ENCODE measurements around the gene GP5. TPM values are rescaled to one million over a fixed set of nuclear protein-coding genes. Genes with fewer than 3 reads are reported as not detected.

Gene GP5
- total and polyA plus RNA-seq, 9 of the 15 experiments (the other 6 are each of a cell fraction or from before 2014, with no cell fraction given): 0.03 to 0.04 (median 0.04) TPM; not detected in 6

- no peak for TF ChIP-seq ZNF197 (CRISPR knock-in tag; IDR thresholded peaks at IDR 0.05; ENCODE audit: low read depth)
- no peak for TF ChIP-seq KLF1 (tag; IDR thresholded peaks at IDR 0.05)
- no peak for TF ChIP-seq ZBTB17 (CRISPR knock-in tag; IDR thresholded peaks at IDR 0.05)
Observed at GRCh38 chr3:194387276-194387675, 11.8 kb downstream of the GP5 start (continued).

- Histone ChIP-seq H3K9me1 (ENCODE audit: control insufficient read depth, insufficient read depth, low read length) (no peaks in the 10 kb centered on the region), H3K36me3 (ENCODE audit: control insufficient read depth, insufficient read depth, low read length) (no peaks in the 10 kb centered on the region), H3K4me2 (ENCODE audit: insufficient read depth, low read length) (no peak overlapping the region), H3K27ac (ENCODE audit: extremely low read depth, low read depth, low read length) (no peak overlapping the region), H2AFZ (ENCODE audit: low read depth, low read length) (peak overlapping the region; percentile 59; the same call in 1 of the 2 replicates), H3K27me3 (ENCODE audit: control insufficient read depth in 2 of 2, insufficient read depth in 2 of 2, low read length in 2 of 2) (peaks cover 31 to 60% of the 10 kb centered on the region in 2 experiments), H3K9ac (ENCODE audit: insufficient read depth in 1 of 2, low read depth in 2 of 2, low read length in 2 of 2) (no peak overlapping the region), H3K4me1 (replicated peaks in 1 of 2; ENCODE audit: control insufficient read depth in 2 of 2, insufficient read depth in 2 of 2, low read length in 2 of 2) (peaks cover 0 to under 1% of the 10 kb centered on the region in 2 experiments; a peak in 2 of 5 replicates), H4K20me1 (replicated peaks; ENCODE audit: control insufficient read depth, insufficient read depth, low read length) (no peaks in the 10 kb centered on the region), H3K79me2 (ENCODE audit: control insufficient read depth, insufficient read depth, low read length) (no peaks in the 10 kb centered on the region), H3K4me3 (no peak overlapping the region), H3K9me3 (replicated peaks; ENCODE audit: control insufficient read depth, insufficient read depth, low read depth, low read length) (no peaks in the 10 kb centered on the region)
- FAIRE-seq: no peak
- peak; percentile 19; the same call in 2 of the 3 replicates for ATAC-seq
- in situ Hi-C loops (cut with MboI): no loop called here
- ChIA-PET POLR2A (interaction anchor here (0.6 to 1.6 kb wide), 3 partner anchors 10 to 34 kb away, joined by 3 to 7 read pairs (median 4); partner anchors contain the start of gene GP5), CTCF (ENCODE audit: low intra/inter-chr PET ratio) (no interaction called here)
- intact Hi-C loops (cut with micrococcal nuclease): no loop called here
- TF ChIP-seq FOXA3 (CRISPR knock-in tag; conservative IDR thresholded peaks at IDR 0.05 in 1 of 2, IDR thresholded peaks at IDR 0.05 in 1 of 2) (peak in 1 of 2 experiments; percentile 91; a peak in 2 of 4 replicates), SPI1 (IDR thresholded peaks at IDR 0.05; ENCODE audit: borderline replicate concordance, low read depth, low read length) (no peak), MEIS2 (IDR thresholded peaks at IDR 0.05; ENCODE audit: partially characterized antibody) (peak; percentile 53), EHMT2 (IDR thresholded peaks at IDR 0.05) (no peak), HES1 (IDR thresholded peaks at IDR 0.05; ENCODE audit: low read depth) (peak; percentile 22; the same call in 1 of the 2 replicates)
- 2% methylated on average over 7 of the region's 7 CpGs for WGBS (ENCODE audit: insufficient coverage, low coverage, missing lambda C conversion rate)
- no TSS peak for BruUV-seq (replicated peaks)
- DNase-seq (ENCODE audit: extremely low read depth in 1 of 4, low spot score in 3 of 4): no peak
Observed at GRCh38 chr3:194386648-194387047, 12.4 kb downstream of the GP5 start.

All from K562 (cell line).